Left lung (tissue), 10 donors: Measurements from ENCODE around the gene NEDD9. TPM values are rescaled to one million over a fixed set of nuclear protein-coding genes. Genes with fewer than 3 reads are reported as not detected.

Source experiments
- ATAC-seq: fragments of 200-7000 bp; cut with Tn5 transposase; one replicate; pipeline ENCODE4 v1.9.1; 2020; ENCODE audit warnings: moderate library complexity
- DNase-seq, 4 donors: peaks; one replicate each; pipeline ENCODE4 v3.0.0-alpha.2; 2013 to 2020
- H3K27ac ChIP-seq, 2 donors: fragments of 200-600 bp; sonication (generic) in 1 of 2; one replicate each; pipeline versions ENCODE4 v1.5.0 to v1.8.0; 2020 to 2021
- H3K27me3 ChIP-seq, 2 donors: fragments of 200-600 bp; sonication (generic) in 1 of 2; one replicate each; pipeline versions ENCODE4 v1.5.0 to v1.8.0; 2020 to 2021
- H3K36me3 ChIP-seq, 2 donors: fragments of 200-600 bp; sonication (generic) in 1 of 2; one replicate each; pipeline versions ENCODE4 v1.5.0 to v1.8.0; 2020 to 2021
- H3K4me1 ChIP-seq, 2 donors: fragments of 200-600 bp; one replicate each; pipeline ENCODE4 v1.8.0; 2021
- H3K4me3 ChIP-seq, 2 donors: fragments of 200-600 bp; sonication (generic) in 1 of 2; one replicate each; pipeline versions ENCODE4 v1.5.0 to v1.8.0; 2020 to 2021; ENCODE audit warnings: mild to moderate bottlenecking in 1 of 2
- H3K9me3 ChIP-seq, 2 donors: fragments of 200-600 bp; sonication (generic) in 1 of 2; one replicate each; pipeline versions ENCODE4 v1.5.0 to v1.8.0; 2020 to 2021
- CTCF ChIP-seq, 2 donors: fragments of 200-600 bp; sonication (generic) in 1 of 2; IDR thresholded peaks; one replicate each; pipeline versions ENCODE4 v1.5.0 to v1.8.0; 2021; ENCODE audit warnings: antibody characterized with exemption in 2 of 2
- intact Hi-C, 2 donors: fragments of 100-400 bp; cut with DNase I; formaldehyde crosslinking; loops; one replicate each; pipeline versions ENCODE4 v1.11.2 to v1.14.2; 2022
- polyA plus RNA-seq, 6 donors: library from polyadenylated mRNA; unstranded; fragments of 120-200 nt; gene quantifications; one replicate each; pipeline ENCODE4 v1.2.1, GENCODE V29; 2013; ENCODE audit not compliant: insufficient read length in 6 of 6
- total RNA-seq, 2 donors: library from RNA; stranded (reverse); fragmentation: NEBNext Ultra II Directional; extraction: Animal tissue kit (Norgen Biotek cat#: 25700); gene quantifications; one replicate each; pipeline ENCODE4 v1.2.1, GENCODE V29; 2021
- donor health status: DM: no; HTN: yes; CAD: no.
- donor health status: DM: no; HTN: no; CAD: no.

NEDD9 gene
- total and polyA plus RNA-seq, 8 donors, result 54.3 to 193 (median 59.5) TPM

DNA sequence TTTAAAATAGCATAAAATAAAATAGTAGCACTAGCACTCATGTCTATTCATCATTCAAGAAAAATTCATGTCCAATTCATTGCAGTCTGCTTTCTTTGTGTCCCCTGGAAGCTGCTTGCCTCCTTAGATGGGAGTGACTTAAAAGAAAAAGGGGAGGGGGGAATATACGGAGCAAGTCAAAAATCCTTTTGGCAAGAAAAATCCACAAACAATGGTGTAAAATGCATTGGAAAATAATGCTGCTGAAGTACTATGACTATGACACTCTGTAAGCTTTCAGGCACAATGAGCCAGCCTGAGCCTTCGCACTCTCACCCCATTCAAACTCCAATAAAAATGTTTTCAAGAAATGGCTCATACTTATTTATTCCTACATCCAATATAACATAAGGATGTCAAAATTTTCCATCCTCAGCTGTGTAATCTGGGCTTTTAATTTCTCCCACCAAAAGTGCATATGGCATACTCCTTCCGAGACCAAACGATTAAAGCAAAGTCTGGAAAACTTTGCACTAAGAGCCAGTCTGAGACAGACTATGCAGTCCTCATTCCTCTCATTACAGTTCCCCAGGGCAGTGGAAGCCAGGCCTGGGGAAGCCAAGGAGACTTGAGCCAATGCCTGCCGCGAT lies 790 bp downstream of the NEDD9 start:
- Histone ChIP-seq H3K36me3 (no peaks in the 10 kb centered on the region), H3K27ac (peak overlapping the region; percentile 90 to 95), H3K27me3 (no peaks in the 10 kb centered on the region), H3K4me1 (peaks cover 14 to 60% of the 10 kb centered on the region in 2 donors), H3K4me3 (peak overlapping the region; percentile 65 to 69), H3K9me3 (no peaks in the 10 kb centered on the region)
- no peak for TF ChIP-seq CTCF (IDR thresholded peaks at IDR 0.05)
- intact Hi-C loops, result no loop called here
- peak in 1 of 4 donors; percentile 72 for DNase-seq
- peak; percentile 45 for ATAC-seq

GRCh38 chr6:11231108-11231463 lies 1.4 kb downstream of the NEDD9 start:
- Histone ChIP-seq H3K27ac (peak overlapping the region; percentile 90 to 95), H3K4me3 (peak overlapping the region; percentile 65 to 69), H3K9me3 (no peaks in the 10 kb centered on the region), H3K36me3 (no peaks in the 10 kb centered on the region), H3K4me1 (peaks cover 13 to 60% of the 10 kb centered on the region in 2 donors), H3K27me3 (no peaks in the 10 kb centered on the region)
- intact Hi-C loops, result no loop called here
- TF ChIP-seq CTCF (IDR thresholded peaks at IDR 0.05), result no peak
- no peak for ATAC-seq
- no peak for DNase-seq

DNA sequence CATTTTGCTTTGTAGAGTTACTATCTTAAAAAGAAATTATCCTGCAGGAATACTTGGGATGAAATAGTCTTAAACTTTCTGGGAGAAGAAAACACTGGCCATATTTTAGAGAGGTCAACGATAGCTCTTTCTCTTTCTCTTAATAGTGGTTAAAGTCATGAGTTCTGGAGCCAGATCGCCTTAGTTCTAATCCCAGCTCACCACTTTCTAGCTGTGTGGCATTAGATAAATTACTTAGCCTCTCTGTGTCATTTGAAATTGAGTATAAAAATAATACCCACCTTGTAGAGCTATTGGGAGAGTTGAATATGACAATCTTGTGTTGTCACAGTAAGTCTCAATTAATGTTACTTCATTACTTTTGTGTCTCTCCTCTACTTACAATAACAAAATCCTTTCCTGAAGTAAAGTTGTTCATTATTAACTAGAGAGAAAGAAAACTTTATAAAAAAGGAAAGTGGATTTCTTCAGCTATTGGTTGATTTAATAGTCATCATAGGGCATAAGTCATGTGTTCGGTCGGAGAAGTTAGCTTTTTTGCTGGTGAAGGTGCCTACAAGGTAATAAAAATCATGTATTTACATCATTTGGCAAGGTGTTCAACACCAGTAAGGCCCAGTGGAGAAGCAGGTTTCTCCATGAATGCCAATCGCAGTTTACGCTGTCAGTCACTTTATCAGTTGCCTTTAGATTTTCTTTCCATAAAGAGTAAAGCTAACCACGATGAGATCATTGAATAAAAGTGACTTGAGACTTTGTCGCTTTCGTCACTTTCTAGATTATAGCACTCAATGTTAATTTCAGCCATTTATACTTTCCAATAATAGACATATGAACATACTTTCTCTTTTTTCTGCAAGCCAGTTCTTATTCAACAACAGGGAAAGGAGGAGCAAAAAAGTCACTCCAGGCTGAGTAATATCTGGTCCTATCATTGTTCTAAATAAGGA lies 2.0 kb downstream of the NEDD9 start:
- Histone ChIP-seq H3K36me3 (no peaks in the 10 kb centered on the region), H3K27ac (peak overlapping the region; percentile 90 to 95), H3K4me1 (peaks cover 10 to 54% of the 10 kb centered on the region in 2 donors), H3K27me3 (no peaks in the 10 kb centered on the region), H3K9me3 (no peaks in the 10 kb centered on the region), H3K4me3 (peak overlapping the region; percentile 65 to 69)
- intact Hi-C loops, result no loop called here
- TF ChIP-seq CTCF (IDR thresholded peaks at IDR 0.05), result no peak
- DNase-seq, result no peak
- ATAC-seq, result no peak

GRCh38 chr6:11229655-11230046 lies 2.8 kb downstream of the NEDD9 start:
- ATAC-seq, result no peak

More at GRCh38 chr6:11229655-11230046, 2.8 kb downstream of the NEDD9 start:
- TF ChIP-seq CTCF (IDR thresholded peaks at IDR 0.05), result no peak
- H3K9me3 ChIP-seq, result no peaks in the 10 kb centered on the region
- H3K4me3 ChIP-seq, result peak overlapping the region; percentile 65 to 69
- peak overlapping the region; percentile 90 to 95 for H3K27ac ChIP-seq
- intact Hi-C loops, result no loop called here
- H3K27me3 ChIP-seq, result no peaks in the 10 kb centered on the region
- no peaks in the 10 kb centered on the region for H3K36me3 ChIP-seq
- DNase-seq, result peak in 1 of 4 donors; percentile 64
- H3K4me1 ChIP-seq, result peaks cover 10 to 56% of the 10 kb centered on the region in 2 donors
